Measurements from ENCODE around the gene MFSD8.
A peak's percentile ranks its signal among the peaks of the same experiment; 100 is the strongest.
"Not testable (repeated sequence)": the region's sequence is repeated elsewhere in the genome, so short reads cannot be mapped to it uniquely, and the experiment has no call there.

The MFSD8 gene

GRCh38 chr4:127905029-127905428, 59.9 kb downstream of the MFSD8 start:
- POLR2A ChIA-PET: no interaction called here
- no peaks in the 10 kb centered on the region for H3K4me1 ChIP-seq (ENCODE audit: control insufficient read depth, insufficient read depth, low read length)
- CTCF ChIA-PET: interaction anchor here (0.7 kb wide), 1 partner anchor 130 kb away, joined by 4 read pairs; no protein-coding TSS in a partner anchor
- H3K27ac ChIP-seq (ENCODE audit: extremely low read depth, low read depth, low read length): no peak overlapping the region
- TF ChIP-seq ZNF19 (tag by site-specific recombination; IDR thresholded peaks at IDR 0.05; ENCODE audit: low read depth): no peak
- no peaks in the 10 kb centered on the region for H3K9me3 ChIP-seq (ENCODE audit: control insufficient read depth, insufficient read depth, low read depth, low read length)
- no peak overlapping the region for H3K4me3 ChIP-seq (ENCODE audit: low read depth, low read length)
- H3K36me3 ChIP-seq (ENCODE audit: control insufficient read depth in 2 of 2, insufficient read depth in 1 of 2, low read length in 2 of 2): no peaks in the 10 kb centered on the region

- H3K4me3 ChIP-seq (ENCODE audit: low read depth, low read length); H3K4me1 ChIP-seq (ENCODE audit: control insufficient read depth, insufficient read depth, low read length); H3K27ac ChIP-seq (ENCODE audit: extremely low read depth, low read depth, low read length); POLR2A ChIA-PET; H3K9me3 ChIP-seq (ENCODE audit: control insufficient read depth, insufficient read depth, low read depth, low read length); CTCF ChIA-PET: not testable (repeated sequence)
- H3K36me3 ChIP-seq (ENCODE audit: control insufficient read depth in 2 of 2, insufficient read depth in 1 of 2, low read length in 2 of 2): peaks cover 16 to 36% of the 10 kb centered on the region in 2 experiments
- 0 out of 2 replicates have a peak, but pooled peaks have one; percentile 33 for TF ChIP-seq ZNF280D (tag by site-specific recombination; IDR thresholded peaks at IDR 0.05)
- peak; percentile 98 for TF ChIP-seq ZNF146 (tag by site-specific recombination; IDR thresholded peaks at IDR 0.05)
- peak; percentile 71 for TF ChIP-seq ZNF580 (tag by site-specific recombination; IDR thresholded peaks at IDR 0.05)
Measured at GRCh38 chr4:127899682-127900081, 65.3 kb downstream of the MFSD8 start.

- TF ChIP-seq ZNF561 (tag by site-specific recombination; IDR thresholded peaks at IDR 0.05; ENCODE audit: borderline replicate concordance) (no peak), ZNF10 (tag by site-specific recombination; IDR thresholded peaks at IDR 0.05) (no peak), ZNF677 (tag by site-specific recombination; IDR thresholded peaks at IDR 0.05) (no peak), ZNF138 (tag by site-specific recombination; IDR thresholded peaks at IDR 0.05; ENCODE audit: borderline replicate concordance) (no peak), ZNF660 (tag by site-specific recombination; IDR thresholded peaks at IDR 0.05) (no peak), ZNF426 (tag by site-specific recombination; IDR thresholded peaks at IDR 0.05) (no peak), MEIS1 (CRISPR knock-in tag; IDR thresholded peaks at IDR 0.05; ENCODE audit: borderline replicate concordance) (no peak), ZNF768 (tag by site-specific recombination; IDR thresholded peaks at IDR 0.05) (no peak), ZNF626 (tag by site-specific recombination; IDR thresholded peaks at IDR 0.05) (no peak), GLIS2 (tag by site-specific recombination; IDR thresholded peaks at IDR 0.05) (no peak), ZNF624 (tag by site-specific recombination; IDR thresholded peaks at IDR 0.05) (no peak), ZNF324 (tag by site-specific recombination; IDR thresholded peaks at IDR 0.05) (no peak), FEZF1 (tag by site-specific recombination; IDR thresholded peaks at IDR 0.05) (no peak)
- POLR2A ChIA-PET: interaction anchor here (0.7 kb wide), 1 partner anchor 164 kb away, joined by 5 read pairs; the partner anchor contains the start of gene LARP1B
Measured at GRCh38 chr4:127896528-127896927, 68.4 kb downstream of the MFSD8 start.

More at GRCh38 chr4:127896528-127896927, 68.4 kb downstream of the MFSD8 start:
- Histone ChIP-seq H3K4me3 (ENCODE audit: low read depth, low read length) (no peak overlapping the region), H3K9me3 (ENCODE audit: control insufficient read depth, insufficient read depth, low read depth, low read length) (no peaks in the 10 kb centered on the region), H3K4me1 (ENCODE audit: control insufficient read depth, insufficient read depth, low read length) (no peaks in the 10 kb centered on the region), H3K36me3 (ENCODE audit: control insufficient read depth in 2 of 2, insufficient read depth in 1 of 2, low read length in 2 of 2) (peaks cover 16 to 63% of the 10 kb centered on the region in 2 experiments), H3K27ac (ENCODE audit: extremely low read depth, low read depth, low read length) (no peak overlapping the region)
- CTCF ChIA-PET: no interaction called here

Data from HEK293 (cell line).